Choroid plexus epithelial cell (primary cell): Measurements from ENCODE around the gene RASGEF1C.

Source experiments
- DNase-seq: peaks from one replicate; pipeline ENCODE4 v3.0.0-alpha.2; 2010; ENCODE audit warnings: low read depth
- H3K4me3 ChIP-seq: 2 replicates; pipeline ENCODE4 v1.5.1; 2011; ENCODE audit warnings: low read depth, mild to moderate bottlenecking, control low read depth, low read length, moderate library complexity
- TF ChIP-seq, protein P1 (sequence below): conservative IDR thresholded peaks from 2 replicates; pipeline ENCODE4 v1.5.1; 2011; ENCODE audit warnings: low read depth, mild to moderate bottlenecking, control low read depth, inconsistent platforms, low read length, moderate library complexity

RASGEF1C gene

GRCh38 chr5:180197016-180197702, 11.9 kb downstream of the RASGEF1C start:
- TF ChIP-seq, protein P1, sequence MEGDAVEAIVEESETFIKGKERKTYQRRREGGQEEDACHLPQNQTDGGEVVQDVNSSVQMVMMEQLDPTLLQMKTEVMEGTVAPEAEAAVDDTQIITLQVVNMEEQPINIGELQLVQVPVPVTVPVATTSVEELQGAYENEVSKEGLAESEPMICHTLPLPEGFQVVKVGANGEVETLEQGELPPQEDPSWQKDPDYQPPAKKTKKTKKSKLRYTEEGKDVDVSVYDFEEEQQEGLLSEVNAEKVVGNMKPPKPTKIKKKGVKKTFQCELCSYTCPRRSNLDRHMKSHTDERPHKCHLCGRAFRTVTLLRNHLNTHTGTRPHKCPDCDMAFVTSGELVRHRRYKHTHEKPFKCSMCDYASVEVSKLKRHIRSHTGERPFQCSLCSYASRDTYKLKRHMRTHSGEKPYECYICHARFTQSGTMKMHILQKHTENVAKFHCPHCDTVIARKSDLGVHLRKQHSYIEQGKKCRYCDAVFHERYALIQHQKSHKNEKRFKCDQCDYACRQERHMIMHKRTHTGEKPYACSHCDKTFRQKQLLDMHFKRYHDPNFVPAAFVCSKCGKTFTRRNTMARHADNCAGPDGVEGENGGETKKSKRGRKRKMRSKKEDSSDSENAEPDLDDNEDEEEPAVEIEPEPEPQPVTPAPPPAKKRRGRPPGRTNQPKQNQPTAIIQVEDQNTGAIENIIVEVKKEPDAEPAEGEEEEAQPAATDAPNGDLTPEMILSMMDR, result no peak
- no peak for DNase-seq
- H3K4me3 ChIP-seq, result no peak overlapping the region

DNA sequence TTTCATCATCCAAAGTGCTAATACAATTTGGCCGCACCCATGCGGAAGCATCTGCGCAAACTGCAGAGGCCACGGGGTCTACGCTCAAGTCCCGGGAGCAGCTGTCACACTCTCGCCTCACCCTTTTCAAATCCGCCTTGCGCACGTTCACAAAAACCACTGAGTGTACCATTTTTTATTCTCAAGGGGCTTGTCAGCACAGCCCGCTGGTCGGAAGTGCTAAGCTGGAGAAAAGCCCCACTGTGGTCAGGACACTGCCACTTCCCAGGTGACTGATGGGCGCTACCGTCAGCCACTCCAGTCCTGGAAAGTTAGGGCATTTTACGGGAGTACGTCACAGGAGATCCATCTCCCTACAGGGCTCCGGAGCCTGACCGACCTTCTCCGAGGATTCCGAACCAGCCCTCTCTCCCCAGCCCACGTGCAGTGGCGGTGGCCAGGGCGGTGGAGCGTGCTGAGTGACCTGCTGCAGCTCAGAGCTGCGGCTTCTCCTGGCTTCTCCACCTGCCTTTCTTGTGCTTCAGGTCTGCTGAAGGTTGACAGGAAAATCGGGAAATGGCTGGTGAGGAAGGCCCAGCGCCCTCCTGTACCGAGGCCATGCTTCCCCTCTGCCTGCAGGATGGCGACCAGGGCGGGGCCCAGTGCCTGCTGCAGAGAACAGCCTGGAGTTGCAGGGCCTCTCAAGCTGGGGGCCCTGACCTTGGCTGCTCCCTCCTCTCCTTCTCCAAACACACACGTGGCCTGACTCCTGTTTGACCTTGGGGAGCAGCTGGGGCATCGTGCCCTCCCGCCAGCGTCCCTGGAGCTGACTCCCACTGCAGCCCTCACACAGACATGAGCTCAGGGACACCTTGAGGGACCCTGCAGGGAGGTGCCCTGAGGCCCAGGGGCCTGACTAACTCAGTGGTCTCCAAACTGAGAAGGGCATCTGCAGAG, 14.3 kb downstream of the RASGEF1C start:
- H3K4me3 ChIP-seq, result no peak overlapping the region
- TF ChIP-seq, protein P1, result no peak

DNA sequence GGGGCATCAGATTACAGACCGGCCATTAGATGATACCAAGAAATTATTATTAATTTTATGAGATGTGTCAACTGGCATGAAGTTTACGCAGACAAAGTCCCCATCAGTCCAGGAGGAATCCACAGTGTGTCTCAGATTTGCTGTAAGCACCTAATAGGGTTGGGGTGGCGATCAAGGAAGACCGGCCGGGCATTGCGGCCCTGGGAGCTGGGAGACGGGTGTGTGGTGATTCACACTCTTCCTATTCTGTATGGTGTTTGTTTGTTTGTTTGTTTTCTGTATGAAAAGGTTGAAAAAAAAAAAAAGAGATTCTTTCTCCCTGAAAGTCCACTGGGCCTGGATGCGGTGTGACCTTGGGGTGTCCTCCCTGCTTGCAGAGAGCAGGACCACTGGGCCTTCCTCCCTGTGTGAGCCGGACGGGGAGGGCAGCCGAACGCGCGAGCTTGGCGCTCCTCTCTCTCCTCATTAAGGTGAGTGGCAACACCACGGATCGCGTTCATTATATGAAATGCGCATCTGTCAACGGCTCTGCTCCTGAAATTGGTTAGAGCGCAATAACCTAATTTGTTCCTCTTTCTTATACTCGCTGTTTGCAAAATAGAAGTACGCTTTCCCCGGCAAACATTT, 15.1 kb downstream of the RASGEF1C start:
- DNase-seq, result no peak
- TF ChIP-seq, protein P1, result no peak
- no peak overlapping the region for H3K4me3 ChIP-seq

More for the DNA sequence above, 14.3 kb downstream of the RASGEF1C start:
- DNase-seq, result no peak

DNA sequence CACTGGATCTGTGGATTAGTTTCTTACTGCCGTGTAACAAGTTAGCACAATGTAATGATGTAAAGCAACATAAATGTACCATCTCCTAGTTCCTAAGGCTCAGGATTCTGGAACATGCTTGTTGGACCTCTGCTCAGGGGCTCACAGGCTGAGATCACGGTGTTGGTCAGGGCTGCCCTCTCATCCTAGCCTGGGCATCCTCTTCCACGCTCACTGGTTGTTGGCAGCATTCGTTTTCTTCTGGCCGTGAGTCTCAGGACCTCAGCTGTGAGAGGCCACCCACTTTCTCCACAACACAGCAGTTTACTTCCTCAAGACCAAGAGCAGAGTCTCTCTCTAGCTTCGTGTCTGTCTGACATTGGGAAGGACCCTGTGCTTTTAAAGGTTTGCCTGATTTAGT, 17.3 kb downstream of the RASGEF1C start:
- DNase-seq, result no peak
- no peak overlapping the region for H3K4me3 ChIP-seq
- TF ChIP-seq, protein P1, result no peak

DNA sequence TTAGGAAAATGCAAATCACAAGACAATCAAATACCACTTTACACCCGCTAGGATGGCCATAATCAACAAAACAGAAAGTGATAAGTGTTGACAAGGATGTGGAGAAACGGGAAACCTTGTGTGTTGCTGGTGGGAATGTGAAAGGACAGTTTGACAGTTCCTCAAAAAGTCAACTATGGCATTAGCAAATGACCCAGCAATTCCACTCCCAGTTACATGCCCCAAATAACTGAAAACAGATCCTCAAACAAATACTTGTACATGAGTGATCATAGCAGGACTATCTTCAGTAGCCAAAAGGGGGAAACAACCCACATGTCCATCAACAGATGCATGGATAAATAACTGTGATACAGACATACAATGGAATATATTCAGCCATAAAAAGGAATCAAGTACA, 21.2 kb downstream of the RASGEF1C start:
- no peak overlapping the region for H3K4me3 ChIP-seq
- TF ChIP-seq, protein P1, result no peak
- no peak for DNase-seq

- DNase-seq, result no peak
- TF ChIP-seq, protein P1, result no peak
- no peak overlapping the region for H3K4me3 ChIP-seq
These were observed 28.2 kb downstream of the RASGEF1C start for GRCh38 chr5:180180846-180181245.
